Hematopoietic multipotent progenitor cell treated with erythropoietin and hydrocortisone succinate and interleukin-3 and kit ligand, for 4 days (in vitro differentiated cells): ENCODE results near the gene CYP27C1.
"Not testable (repeated sequence)": the region's sequence is repeated elsewhere in the genome, so short reads cannot be mapped to it uniquely, and the experiment has no call there.

Experiments used
- DNase-seq: peaks from one replicate; pipeline ENCODE4 v3.0.0-alpha.2; 2015

The CYP27C1 gene

DNA sequence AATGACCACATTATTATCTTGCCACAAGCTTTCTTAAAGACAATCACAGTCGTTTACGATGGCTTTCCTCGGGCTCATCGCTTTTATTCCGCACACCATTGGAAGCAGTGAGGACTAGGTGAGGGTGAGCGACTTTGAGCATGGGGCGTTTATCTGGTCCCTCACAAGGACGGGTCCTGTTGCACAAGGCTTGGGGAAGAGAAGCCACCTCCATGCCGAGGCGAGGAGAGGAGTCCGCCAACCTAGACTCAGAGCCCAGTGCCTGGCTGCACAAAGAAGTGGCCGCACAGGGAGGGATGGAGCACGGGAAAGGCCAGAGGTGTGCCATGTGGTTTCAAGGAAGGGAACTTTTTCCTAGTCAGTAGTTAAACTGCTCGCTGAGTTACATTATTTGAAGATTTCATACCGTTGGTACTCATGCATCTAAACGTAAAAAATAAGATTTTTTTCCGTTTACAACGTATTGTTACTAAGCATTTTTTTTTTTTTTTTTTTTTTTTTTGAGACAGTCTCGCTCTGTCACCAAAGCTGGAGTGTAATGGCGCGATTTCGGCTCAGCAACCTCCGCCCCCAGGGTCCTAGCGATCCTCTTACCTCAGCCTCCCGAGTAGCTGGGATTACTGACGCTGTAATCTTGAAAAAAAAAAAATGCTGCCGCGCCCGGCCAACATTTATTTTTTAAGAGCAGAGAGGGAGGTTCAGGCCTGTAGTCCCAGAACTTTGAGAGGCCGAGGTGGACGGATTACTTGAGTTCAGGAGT is 849 bp upstream of the CYP27C1 start:
- DNase-seq = peak; percentile 28

- DNase-seq = no peak
Measured at GRCh38 chr2:127219171-127220070, 678 bp downstream of the CYP27C1 start.

- DNase-seq = peak; percentile 18
Measured at GRCh38 chr2:127218812-127219170, 1.3 kb downstream of the CYP27C1 start.

GRCh38 chr2:127217470-127218325 is 2.4 kb downstream of the CYP27C1 start:
- no peak for DNase-seq

GRCh38 chr2:127216593-127216992 is 3.5 kb downstream of the CYP27C1 start:
- DNase-seq = no peak

GRCh38 chr2:127216095-127216494 is 4.0 kb downstream of the CYP27C1 start:
- DNase-seq = no peak

GRCh38 chr2:127214201-127214600 is 5.9 kb downstream of the CYP27C1 start:
- not testable (repeated sequence) for DNase-seq

DNA sequence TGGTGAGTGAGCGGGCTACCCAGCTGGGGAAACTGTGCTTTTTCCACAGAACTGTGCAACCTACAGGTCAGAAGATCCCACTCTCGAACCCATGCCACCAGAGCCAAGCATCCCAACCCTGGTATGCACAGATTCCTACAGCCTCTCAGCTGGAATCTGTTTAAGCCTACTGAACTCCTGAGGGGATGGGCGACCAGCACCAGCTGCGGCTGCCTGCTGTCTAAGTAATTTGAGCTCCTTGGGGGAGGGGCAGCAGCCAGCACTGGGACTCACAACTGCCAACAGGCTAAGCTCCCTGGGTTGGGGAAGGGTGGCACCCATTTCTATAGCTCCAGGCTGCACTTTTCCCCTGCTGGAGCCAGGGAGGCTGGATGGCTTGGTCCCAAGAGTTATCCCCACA is 11.8 kb downstream of the CYP27C1 start:
- no peak for DNase-seq

DNA sequence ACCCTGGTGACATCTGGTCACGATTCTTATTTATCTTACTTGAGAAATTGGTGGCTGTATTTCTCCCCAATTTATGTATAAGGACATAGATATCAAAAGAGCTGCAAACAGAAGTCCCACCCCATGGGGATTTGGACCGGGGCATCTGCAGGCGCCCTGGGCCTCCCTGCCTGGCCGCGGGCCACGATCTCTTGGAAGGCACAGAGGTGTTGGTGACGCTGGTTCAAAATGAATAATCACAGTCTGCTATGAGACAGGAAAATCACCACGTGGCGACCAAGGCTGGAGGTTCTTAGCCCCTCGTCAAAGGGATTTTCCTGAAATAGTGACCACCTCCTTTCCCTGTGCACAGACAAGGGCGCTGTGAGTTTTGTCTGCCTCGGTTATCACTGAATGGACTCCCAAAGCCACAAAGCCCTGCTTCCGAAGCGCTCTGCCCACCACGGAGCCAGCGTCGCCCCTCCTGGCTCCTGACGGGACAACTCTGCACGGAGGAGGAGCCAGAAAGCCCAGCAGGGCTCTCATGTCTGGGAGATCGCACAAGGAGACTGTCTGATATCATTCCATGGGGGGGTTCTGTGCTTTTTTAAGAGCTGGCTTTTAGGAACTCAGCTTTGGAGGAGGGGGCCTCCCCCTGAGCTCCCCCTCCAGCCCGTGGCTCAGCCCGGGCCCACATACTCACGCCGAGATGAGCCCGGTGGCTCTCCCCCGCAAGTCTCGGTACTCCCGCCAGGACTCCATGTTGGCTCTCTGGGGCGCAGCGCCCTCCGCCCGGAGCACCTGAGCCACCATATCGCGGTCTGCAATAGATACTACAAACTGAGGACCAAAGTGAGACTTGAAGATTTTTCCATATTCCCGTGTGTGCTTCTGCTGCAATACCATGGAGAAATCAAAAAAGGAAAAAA is 14.6 kb downstream of the CYP27C1 start:
- DNase-seq = no peak

- DNase-seq = no peak
Measured at GRCh38 chr2:127201452-127201851, 18.6 kb downstream of the CYP27C1 start.

DNA sequence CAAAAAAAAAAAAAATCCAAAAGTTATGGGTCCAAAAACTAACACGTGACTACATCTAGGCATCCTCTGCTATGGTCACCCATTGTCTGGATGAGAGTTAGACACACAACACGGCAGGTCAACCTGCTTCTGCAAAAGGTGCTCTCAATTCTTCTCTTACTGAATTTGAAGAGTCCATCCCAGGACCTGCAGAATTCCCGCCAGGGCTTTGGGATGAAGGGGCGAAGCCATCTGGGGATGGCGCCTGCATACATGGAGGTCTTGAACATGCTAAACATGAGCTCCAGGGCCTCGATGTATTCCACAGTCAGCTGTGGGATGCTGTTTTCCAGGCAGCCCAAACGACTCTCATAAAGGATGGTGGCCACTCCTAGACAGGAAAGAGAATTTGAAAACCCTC is 19.1 kb downstream of the CYP27C1 start:
- DNase-seq = no peak

DNA sequence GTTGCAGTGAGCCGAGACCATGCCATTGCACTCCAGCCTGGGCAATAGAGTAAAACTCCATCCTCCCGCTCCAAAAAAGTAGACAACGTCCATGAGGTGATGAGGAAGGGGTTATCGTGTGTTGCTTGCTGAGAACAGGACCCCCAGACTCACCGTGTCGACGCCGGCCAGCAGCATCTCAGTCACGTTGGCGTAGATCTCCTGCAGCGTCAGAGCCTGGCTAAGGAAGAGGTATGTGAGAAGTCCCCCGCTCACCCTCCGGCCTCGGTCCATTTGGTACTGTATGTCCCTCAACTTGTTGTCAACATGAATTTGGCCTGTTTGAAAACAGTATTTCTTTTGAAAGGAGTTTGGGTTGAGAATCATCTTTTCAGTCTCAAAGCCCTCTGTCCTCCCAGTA is 20.9 kb downstream of the CYP27C1 start:
- DNase-seq = no peak

- peak; percentile 75 for DNase-seq
Measured at GRCh38 chr2:127197475-127198385, 22.4 kb downstream of the CYP27C1 start.

DNA sequence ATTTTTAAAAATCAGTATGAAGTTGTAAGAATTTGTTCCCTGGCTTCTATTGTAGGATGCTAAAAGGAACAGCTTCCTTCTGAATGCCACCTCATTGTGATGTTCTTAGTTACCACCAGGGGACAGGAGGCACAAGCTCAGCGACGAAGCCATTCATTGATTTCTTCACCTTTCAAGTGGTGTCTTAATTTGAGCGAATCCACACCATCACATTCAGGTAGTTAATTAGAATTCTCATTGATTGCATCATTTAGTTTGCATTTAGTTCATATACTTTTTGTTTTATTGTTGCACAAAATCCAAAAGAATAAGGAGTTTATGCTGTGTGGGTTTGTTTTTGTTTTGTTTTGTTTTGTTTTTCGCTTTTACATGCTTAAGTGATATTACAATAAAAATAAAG is 23.1 kb downstream of the CYP27C1 start:
- peak; percentile 45 for DNase-seq

DNA sequence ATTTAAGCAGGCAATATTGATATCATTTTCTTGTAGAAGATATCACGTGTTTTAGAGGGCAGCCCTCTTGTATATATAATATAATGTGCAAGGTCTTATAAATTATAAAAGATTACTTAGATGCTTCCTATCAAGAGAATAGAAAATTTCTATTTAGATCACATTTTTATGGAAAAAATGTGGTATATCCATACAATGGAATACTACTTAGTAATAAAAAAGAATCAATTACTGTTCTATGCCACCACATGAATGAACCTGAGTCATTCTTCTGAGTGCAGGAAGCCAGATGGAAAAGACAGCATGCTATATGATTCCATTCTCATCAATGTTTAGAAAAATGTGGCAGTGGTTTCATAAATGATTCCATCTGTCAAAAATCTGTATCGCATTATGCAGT is 23.6 kb downstream of the CYP27C1 start:
- DNase-seq = no peak

GRCh38 chr2:127195140-127196074 is 24.7 kb downstream of the CYP27C1 start:
- DNase-seq = no peak

DNA sequence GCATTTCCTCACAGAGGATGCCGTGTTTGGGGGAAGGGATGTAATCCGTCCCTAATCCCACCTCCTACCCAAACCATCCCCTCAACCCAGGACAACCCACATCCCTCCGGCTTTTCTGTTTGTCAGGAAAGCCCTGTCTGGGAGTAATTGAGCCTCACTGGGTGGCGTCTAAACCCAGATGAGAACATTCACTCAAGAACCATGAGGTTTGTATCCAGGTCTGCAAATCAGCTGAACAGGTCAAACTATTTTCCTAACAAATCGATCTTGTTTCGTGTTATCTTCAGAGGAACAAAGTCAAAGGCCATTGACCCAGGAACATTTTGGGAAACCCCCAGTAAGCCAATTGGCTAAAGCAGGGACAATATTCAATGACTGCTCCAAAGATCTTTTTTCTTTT is 25.7 kb downstream of the CYP27C1 start:
- DNase-seq = no peak

- DNase-seq = no peak
Measured at GRCh38 chr2:127193967-127194280, 26.2 kb downstream of the CYP27C1 start.

- DNase-seq = no peak
Measured at GRCh38 chr2:127193164-127193966, 26.7 kb downstream of the CYP27C1 start.
